ENCODE results near the gene ACRBP. TPM values are rescaled to one million over a fixed set of nuclear protein-coding genes. Genes with fewer than 3 reads are reported as not detected.

Gene ACRBP
- total RNA-seq, 1 donor from 2014 or later = 0.54 TPM

DNA sequence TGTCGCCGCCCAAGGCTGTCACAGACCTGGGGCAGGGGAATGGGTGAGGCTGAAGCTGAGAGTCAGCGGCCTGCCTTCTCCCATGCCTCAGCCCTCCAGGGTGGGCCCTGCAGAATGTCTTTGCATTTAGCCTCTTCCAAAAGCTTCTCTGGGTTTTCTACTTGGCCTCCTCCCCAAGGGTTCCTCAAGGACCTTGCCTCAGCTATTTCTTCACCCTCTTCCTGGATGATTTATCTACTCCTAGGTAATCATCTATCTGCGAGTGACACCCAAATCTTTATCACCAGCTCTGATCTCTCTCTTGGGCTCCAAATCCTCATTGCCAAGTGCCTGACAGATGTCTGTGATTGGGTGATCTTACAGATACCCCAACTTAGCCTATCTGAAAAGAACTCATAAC is 6.7 kb downstream of the ACRBP start:
- no peaks in the 10 kb centered on the region for H3K36me3 ChIP-seq (ENCODE audit: insufficient read depth, low read length)
- H3K79me2 ChIP-seq (ENCODE audit: insufficient read depth, low read length) = no peaks in the 10 kb centered on the region
- no peak for TF ChIP-seq EZH2 (IDR thresholded peaks at IDR 0.05; ENCODE audit: insufficient read depth, low read length)
- H2AFZ ChIP-seq (ENCODE audit: low read depth, low read length) = no peak overlapping the region
- peaks cover 22% of the 10 kb centered on the region for H3K36me3 Mint-ChIP-seq (ENCODE audit: low read depth, unreplicated experiment)
- no peak overlapping the region for H3K4me2 ChIP-seq (ENCODE audit: low read length)
- no peak for FAIRE-seq
- DNase-seq (ENCODE audit: low read depth) = no peak
- no peak overlapping the region for H3K27ac ChIP-seq (ENCODE audit: low read depth, low read length)
- H3K4me3 Mint-ChIP-seq (ENCODE audit: unreplicated experiment) = no peak overlapping the region
- H3K9me3 ChIP-seq (ENCODE audit: insufficient read depth, low read depth, low read length) = peaks cover 18% of the 10 kb centered on the region
- no peaks in the 10 kb centered on the region for H4K20me1 ChIP-seq (ENCODE audit: insufficient read depth, low read length)
- H3K27me3 ChIP-seq (ENCODE audit: insufficient read depth, low read length) = no peaks in the 10 kb centered on the region
- H3K27ac Mint-ChIP-seq (ENCODE audit: unreplicated experiment) = no peak overlapping the region
- H3K27me3 Mint-ChIP-seq (ENCODE audit: low read depth, unreplicated experiment) = peaks cover 26% of the 10 kb centered on the region
- peaks cover 61% of the 10 kb centered on the region for H3K9me3 Mint-ChIP-seq (ENCODE audit: unreplicated experiment)
- H3K4me1 ChIP-seq (ENCODE audit: insufficient read depth, low read length) = peaks cover 5% of the 10 kb centered on the region
- peaks cover 8% of the 10 kb centered on the region for H3K4me1 Mint-ChIP-seq (ENCODE audit: low read depth, unreplicated experiment)
- H3K4me3 ChIP-seq (ENCODE audit: insufficient read depth, low read depth, low read length) = no peak overlapping the region
- no peak overlapping the region for H3K9ac ChIP-seq (ENCODE audit: low read length)

- Histone ChIP-seq H3K9me3 (ENCODE audit: insufficient read depth, low read depth, low read length) (peaks cover 11% of the 10 kb centered on the region), H2AFZ (ENCODE audit: low read depth, low read length) (no peak overlapping the region), H3K27ac (ENCODE audit: low read depth, low read length) (no peak overlapping the region), H3K4me2 (ENCODE audit: low read length) (no peak overlapping the region), H4K20me1 (ENCODE audit: insufficient read depth, low read length) (no peaks in the 10 kb centered on the region), H3K4me3 (ENCODE audit: insufficient read depth, low read depth, low read length) (no peak overlapping the region), H3K9ac (ENCODE audit: low read length) (no peak overlapping the region), H3K36me3 (ENCODE audit: insufficient read depth, low read length) (no peaks in the 10 kb centered on the region), H3K4me1 (ENCODE audit: insufficient read depth, low read length) (peaks cover 5% of the 10 kb centered on the region), H3K79me2 (ENCODE audit: insufficient read depth, low read length) (no peaks in the 10 kb centered on the region), H3K27me3 (ENCODE audit: insufficient read depth, low read length) (no peaks in the 10 kb centered on the region)
- no peak for DNase-seq (ENCODE audit: low read depth)
- Mint-ChIP-seq H3K27me3 (ENCODE audit: low read depth, unreplicated experiment) (peaks cover 24% of the 10 kb centered on the region), H3K36me3 (ENCODE audit: low read depth, unreplicated experiment) (peaks cover 10% of the 10 kb centered on the region), H3K9me3 (ENCODE audit: unreplicated experiment) (peaks cover 49% of the 10 kb centered on the region), H3K4me3 (ENCODE audit: unreplicated experiment) (no peak overlapping the region), H3K4me1 (ENCODE audit: low read depth, unreplicated experiment) (peaks cover 10% of the 10 kb centered on the region), H3K27ac (ENCODE audit: unreplicated experiment) (no peak overlapping the region)
- TF ChIP-seq, protein P1, sequence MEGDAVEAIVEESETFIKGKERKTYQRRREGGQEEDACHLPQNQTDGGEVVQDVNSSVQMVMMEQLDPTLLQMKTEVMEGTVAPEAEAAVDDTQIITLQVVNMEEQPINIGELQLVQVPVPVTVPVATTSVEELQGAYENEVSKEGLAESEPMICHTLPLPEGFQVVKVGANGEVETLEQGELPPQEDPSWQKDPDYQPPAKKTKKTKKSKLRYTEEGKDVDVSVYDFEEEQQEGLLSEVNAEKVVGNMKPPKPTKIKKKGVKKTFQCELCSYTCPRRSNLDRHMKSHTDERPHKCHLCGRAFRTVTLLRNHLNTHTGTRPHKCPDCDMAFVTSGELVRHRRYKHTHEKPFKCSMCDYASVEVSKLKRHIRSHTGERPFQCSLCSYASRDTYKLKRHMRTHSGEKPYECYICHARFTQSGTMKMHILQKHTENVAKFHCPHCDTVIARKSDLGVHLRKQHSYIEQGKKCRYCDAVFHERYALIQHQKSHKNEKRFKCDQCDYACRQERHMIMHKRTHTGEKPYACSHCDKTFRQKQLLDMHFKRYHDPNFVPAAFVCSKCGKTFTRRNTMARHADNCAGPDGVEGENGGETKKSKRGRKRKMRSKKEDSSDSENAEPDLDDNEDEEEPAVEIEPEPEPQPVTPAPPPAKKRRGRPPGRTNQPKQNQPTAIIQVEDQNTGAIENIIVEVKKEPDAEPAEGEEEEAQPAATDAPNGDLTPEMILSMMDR (IDR thresholded peaks at IDR 0.05; ENCODE audit: insufficient read depth, low read depth, low read length) = no peak
- no peak for TF ChIP-seq EZH2 (IDR thresholded peaks at IDR 0.05; ENCODE audit: insufficient read depth, low read length)
- no peak for FAIRE-seq
Observed at GRCh38 chr12:6639151-6639801, 8.0 kb downstream of the ACRBP start.

DNA sequence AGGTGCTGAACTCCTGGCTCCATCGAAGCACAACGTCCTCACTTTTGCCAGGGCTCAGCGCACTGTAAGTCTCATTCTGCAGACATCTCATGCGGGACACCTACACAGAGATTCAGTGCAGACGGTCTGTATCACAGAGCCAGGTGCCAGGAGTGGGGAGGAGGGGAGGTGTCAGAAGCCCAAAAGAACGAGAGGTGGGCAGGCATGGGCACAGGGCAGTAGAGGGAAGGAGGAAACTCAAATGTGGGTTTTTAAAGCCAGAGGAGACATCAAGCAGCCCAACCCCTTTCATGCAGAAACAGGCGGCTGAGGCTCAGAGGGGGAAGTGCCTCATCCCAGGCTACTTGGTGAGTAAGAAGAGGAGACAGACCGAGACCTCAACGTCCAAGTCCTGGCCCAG is 8.9 kb downstream of the ACRBP start:
- Histone ChIP-seq H4K20me1 (ENCODE audit: insufficient read depth, low read length) (no peaks in the 10 kb centered on the region), H3K36me3 (ENCODE audit: insufficient read depth, low read length) (no peaks in the 10 kb centered on the region), H3K79me2 (ENCODE audit: insufficient read depth, low read length) (no peaks in the 10 kb centered on the region), H3K27ac (ENCODE audit: low read depth, low read length) (no peak overlapping the region), H3K4me2 (ENCODE audit: low read length) (no peak overlapping the region), H3K27me3 (ENCODE audit: insufficient read depth, low read length) (no peaks in the 10 kb centered on the region), H3K9me3 (ENCODE audit: insufficient read depth, low read depth, low read length) (peaks cover 2% of the 10 kb centered on the region), H3K4me3 (ENCODE audit: insufficient read depth, low read depth, low read length) (no peak overlapping the region), H2AFZ (ENCODE audit: low read depth, low read length) (no peak overlapping the region), H3K9ac (ENCODE audit: low read length) (no peak overlapping the region), H3K4me1 (ENCODE audit: insufficient read depth, low read length) (peaks cover 5% of the 10 kb centered on the region)
- no peak for DNase-seq (ENCODE audit: low read depth)
- H3K4me3 Mint-ChIP-seq (ENCODE audit: unreplicated experiment) = no peak overlapping the region
- no peak for FAIRE-seq
- peaks cover 10% of the 10 kb centered on the region for H3K4me1 Mint-ChIP-seq (ENCODE audit: low read depth, unreplicated experiment)
- peaks cover 40% of the 10 kb centered on the region for H3K9me3 Mint-ChIP-seq (ENCODE audit: unreplicated experiment)
- TF ChIP-seq, protein P1 (IDR thresholded peaks at IDR 0.05; ENCODE audit: insufficient read depth, low read depth, low read length) = no peak
- TF ChIP-seq EZH2 (IDR thresholded peaks at IDR 0.05; ENCODE audit: insufficient read depth, low read length) = no peak
- H3K36me3 Mint-ChIP-seq (ENCODE audit: low read depth, unreplicated experiment) = peaks cover 5% of the 10 kb centered on the region
- no peak overlapping the region for H3K27ac Mint-ChIP-seq (ENCODE audit: unreplicated experiment)
- H3K27me3 Mint-ChIP-seq (ENCODE audit: low read depth, unreplicated experiment) = peaks cover 24% of the 10 kb centered on the region
